Activated T-cell treated with anti-CD3 and anti-CD28 coated beads for 4 hours (primary cell): Measurements from ENCODE around the gene MLLT10.
"Not testable (repeated sequence)": the region's sequence is repeated elsewhere in the genome, so short reads cannot be mapped to it uniquely, and the experiment has no call there.

Experiments
- DNase-seq: peaks from one replicate; pipeline ENCODE4 v3.0.0-alpha.2; 2020

The MLLT10 gene

GRCh38 chr10:21707498-21707897 is 173.5 kb downstream of the MLLT10 start:
- no peak for DNase-seq

DNA sequence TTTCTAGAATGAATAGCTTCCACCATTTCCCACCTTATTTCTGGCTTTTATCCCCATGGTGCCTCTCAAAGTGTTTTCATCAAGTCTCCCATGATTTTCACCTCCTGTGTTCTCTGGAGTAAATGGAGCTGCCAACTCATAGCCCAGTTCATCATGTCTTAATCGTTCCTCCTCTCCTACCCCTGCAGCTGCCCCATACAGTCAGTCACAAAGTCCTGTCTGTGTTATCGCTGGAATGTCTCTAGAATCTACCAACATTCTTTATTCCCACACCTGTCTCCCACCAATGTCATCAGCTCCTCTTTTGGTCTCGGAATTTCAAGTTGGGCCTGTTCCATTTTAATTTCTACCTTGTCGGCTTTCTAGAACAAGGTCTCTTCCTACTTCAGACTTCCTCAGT is 178.9 kb downstream of the MLLT10 start:
- no peak for DNase-seq

- no peak for DNase-seq
Measured at GRCh38 chr10:21715531-21716195, 181.6 kb downstream of the MLLT10 start.

- DNase-seq: not testable (repeated sequence)
Measured at GRCh38 chr10:21717437-21718054, 183.5 kb downstream of the MLLT10 start.

DNA sequence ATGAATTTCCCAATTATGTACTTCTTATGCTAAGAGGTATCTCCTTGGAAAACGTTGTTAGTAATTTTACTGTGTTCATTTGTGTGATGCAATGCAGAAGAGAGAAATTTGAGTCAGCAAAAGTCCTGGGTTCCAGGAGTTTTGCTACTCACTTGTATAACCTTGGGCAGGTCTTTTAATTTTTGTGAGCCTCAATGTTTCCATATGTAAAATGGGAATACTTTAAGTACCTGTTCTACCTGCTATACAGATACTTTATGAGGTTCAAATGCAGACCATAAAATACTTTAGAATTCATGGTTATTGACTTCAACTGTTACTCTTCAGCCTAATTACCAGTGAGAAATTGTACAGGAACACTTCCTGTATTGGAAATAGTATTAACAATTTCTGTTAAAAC is 185.5 kb downstream of the MLLT10 start:
- DNase-seq: no peak

GRCh38 chr10:21720090-21720489 is 186.1 kb downstream of the MLLT10 start:
- DNase-seq: no peak

GRCh38 chr10:21721000-21721665 is 187.1 kb downstream of the MLLT10 start:
- no peak for DNase-seq

DNA sequence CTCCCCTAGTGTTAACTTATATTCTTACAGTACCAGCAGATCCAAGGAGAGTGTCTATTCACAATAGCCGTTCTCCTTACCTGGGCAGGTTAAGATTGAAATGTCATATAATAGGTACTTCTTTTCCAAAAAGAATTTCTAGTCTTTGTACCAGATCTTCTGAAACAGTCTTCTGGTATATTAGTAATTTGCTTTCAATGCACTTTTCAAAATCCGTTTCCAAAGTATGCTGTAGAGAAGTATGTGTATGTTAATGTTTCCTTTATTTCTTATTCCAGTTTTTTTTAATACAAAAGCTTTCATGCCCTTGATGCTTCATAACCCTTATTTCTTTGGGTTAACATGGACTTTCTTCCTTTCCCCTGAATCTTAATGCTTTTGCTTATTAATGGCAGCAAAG is 188.2 kb downstream of the MLLT10 start:
- no peak for DNase-seq

- no peak for DNase-seq
Measured at GRCh38 chr10:21724020-21724589, 190.1 kb downstream of the MLLT10 start.

GRCh38 chr10:21724687-21725367 is 190.8 kb downstream of the MLLT10 start:
- no peak for DNase-seq

- DNase-seq: no peak
Measured at GRCh38 chr10:21726601-21727225, 192.7 kb downstream of the MLLT10 start.

GRCh38 chr10:21727452-21728168 is 193.6 kb downstream of the MLLT10 start:
- no peak for DNase-seq

- no peak for DNase-seq
Measured at GRCh38 chr10:21728618-21729017, 194.6 kb downstream of the MLLT10 start.

DNA sequence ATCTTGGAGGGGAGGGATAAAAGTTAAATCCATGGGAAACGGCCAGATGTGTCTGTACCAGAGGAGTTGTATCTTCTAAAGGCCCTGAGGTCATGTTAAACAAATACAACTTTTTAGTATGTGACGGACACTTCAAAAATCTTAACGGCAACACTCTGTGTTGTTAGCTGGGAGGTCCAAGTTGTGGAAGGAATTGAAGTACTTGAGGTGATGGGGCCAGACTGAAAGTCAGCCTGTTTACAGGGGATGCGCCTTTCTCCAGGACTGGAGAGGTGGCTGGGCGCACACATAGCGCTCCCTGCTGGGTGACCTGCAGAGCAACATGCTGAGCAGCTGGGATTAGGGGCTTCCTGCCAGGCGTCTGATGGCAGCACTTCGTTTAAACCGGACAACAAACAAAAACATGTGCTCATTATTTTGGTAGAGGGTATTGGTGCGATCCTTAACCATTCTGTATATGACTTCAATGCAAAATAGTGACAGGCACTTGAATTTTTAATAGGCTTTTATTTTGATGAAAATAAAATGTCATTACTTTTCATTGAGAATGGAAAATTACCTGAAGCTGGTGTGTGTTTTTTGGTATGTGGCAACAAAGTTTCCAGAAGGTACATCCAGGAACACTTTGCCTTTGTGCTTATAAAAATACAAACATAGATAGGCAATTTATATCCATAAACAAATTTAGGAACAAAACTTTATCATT is 198.2 kb downstream of the MLLT10 start:
- DNase-seq: no peak

DNA sequence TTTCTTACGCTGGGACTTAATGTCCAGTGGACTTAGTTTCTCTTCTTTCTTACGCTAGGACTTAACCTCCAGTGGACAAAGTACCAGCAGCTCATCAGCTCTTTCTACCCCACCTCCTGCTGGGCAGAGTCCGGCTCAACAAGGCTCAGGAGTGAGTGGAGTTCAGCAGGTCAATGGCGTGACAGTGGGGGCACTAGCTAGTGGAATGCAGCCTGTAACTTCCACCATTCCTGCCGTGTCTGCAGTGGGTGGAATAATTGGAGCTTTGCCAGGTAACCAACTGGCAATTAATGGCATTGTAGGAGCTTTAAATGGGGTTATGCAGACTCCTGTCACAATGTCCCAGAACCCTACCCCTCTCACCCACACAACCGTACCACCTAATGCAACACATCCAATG is 199.7 kb downstream of the MLLT10 start:
- DNase-seq: no peak

GRCh38 chr10:21737106-21737505 is 203.1 kb downstream of the MLLT10 start:
- DNase-seq: no peak

DNA sequence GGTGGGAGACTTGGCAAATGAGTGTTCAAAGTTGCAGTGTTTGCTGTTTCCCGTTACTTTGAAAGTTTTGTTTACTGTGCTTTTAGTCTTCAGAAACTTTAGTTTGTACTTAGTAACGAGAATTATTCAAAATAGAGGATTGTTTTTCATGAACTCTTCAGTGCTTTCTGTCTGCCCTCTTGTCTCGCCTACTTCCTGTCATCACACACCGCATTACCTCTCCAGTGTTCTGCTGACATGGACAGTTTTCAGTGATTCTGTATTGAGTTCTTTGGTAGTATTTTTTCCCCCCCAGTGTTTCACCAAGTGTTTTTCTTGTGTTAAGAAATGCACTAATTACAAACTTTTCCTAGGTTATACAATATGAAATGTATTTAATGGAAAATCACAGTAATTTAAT is 207.0 kb downstream of the MLLT10 start:
- DNase-seq: no peak

DNA sequence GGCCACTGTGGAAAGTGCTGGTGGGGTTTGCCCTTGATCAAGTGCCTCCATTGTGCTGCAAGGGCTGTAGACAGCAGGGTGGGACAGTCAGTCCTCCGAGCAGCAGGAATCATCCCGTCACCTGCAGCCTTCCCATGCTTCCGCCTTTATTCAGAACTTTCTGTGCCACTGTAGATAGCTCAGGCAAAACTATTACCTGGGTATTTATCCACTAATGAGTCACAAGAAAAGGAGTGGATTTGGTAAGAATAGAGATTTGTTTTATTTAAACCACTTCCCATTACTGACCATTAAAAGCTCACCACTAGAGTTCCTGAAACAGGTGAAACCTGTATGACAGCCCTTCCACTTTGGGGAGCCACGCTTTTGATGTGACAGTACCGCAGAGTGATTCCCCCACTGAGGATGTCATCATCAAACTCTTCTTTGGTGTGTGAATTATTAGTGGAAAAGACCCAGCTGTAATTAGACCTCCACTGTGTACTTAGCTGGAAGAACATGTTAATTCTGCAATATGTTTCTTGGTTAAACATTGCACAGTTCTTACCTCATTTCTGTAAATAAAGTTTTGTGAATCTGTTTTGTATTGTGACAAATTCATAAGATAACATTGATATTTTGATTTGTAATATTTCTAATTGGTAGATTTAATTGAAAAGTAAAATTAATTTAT is 208.8 kb downstream of the MLLT10 start:
- no peak for DNase-seq

DNA sequence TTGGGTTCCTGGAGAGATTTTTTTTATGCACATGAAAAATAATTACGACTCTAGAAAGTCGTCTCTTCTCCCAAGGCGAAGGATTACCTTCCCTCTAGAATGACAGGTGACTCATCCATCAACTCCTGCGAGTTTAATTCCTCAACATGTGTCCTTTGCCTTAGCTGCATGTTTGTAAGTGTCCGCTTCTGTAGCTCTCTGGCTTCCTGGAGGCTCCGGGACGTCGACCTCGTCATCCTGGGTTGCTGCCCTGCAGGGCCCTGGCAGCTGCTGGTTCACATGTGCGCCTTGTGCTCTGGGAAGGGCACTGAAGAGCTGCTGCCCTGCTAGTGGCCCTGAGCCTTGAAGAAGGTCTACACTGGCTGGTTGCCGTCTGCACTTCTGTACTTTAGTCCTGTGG is 210.2 kb downstream of the MLLT10 start:
- no peak for DNase-seq

DNA sequence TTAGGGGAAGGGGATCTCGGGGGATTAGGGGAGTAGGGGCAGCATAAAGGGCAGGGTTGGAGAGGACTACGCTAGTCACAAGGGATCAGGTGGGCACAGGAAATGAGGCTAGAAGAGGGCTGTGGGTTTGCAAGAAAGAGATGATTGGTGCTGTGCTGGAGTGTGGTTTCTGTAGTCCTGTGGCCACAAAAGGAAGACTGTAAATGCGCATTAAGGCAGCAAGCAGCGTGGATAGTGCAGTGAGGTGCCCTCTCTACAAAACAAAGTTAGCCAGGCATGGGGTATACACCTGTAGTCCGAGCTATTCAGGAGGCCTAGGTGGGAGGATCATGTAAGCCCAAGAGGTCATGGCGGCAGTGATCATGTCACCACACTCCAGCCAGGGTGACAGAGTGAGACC is 212.1 kb downstream of the MLLT10 start:
- no peak for DNase-seq

- DNase-seq: no peak
Measured at GRCh38 chr10:21747809-21748208, 213.8 kb downstream of the MLLT10 start.
